ENCODE results near the gene PPIP5K2. TPM values are rescaled to one million over a fixed set of nuclear protein-coding genes. Genes with fewer than 3 reads are reported as not detected.
A peak's percentile ranks its signal among the peaks of the same experiment; 100 is the strongest.

PPIP5K2 gene
- total RNA-seq, 4 donors from 2014 or later, result 19.8 to 42.8 (median 38.2) TPM

- H3K27ac ChIP-seq, result no peak overlapping the region
- TF ChIP-seq POLR2A (IDR thresholded peaks at IDR 0.05) (no peak), EP300 (IDR thresholded peaks at IDR 0.05) (no peak), POLR2AphosphoS5 (IDR thresholded peaks at IDR 0.05) (no peak)
- TF ChIP-seq, protein P1, sequence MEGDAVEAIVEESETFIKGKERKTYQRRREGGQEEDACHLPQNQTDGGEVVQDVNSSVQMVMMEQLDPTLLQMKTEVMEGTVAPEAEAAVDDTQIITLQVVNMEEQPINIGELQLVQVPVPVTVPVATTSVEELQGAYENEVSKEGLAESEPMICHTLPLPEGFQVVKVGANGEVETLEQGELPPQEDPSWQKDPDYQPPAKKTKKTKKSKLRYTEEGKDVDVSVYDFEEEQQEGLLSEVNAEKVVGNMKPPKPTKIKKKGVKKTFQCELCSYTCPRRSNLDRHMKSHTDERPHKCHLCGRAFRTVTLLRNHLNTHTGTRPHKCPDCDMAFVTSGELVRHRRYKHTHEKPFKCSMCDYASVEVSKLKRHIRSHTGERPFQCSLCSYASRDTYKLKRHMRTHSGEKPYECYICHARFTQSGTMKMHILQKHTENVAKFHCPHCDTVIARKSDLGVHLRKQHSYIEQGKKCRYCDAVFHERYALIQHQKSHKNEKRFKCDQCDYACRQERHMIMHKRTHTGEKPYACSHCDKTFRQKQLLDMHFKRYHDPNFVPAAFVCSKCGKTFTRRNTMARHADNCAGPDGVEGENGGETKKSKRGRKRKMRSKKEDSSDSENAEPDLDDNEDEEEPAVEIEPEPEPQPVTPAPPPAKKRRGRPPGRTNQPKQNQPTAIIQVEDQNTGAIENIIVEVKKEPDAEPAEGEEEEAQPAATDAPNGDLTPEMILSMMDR (IDR thresholded peaks at IDR 0.05), result no peak
- H3K4me1 ChIP-seq, result no peaks in the 10 kb centered on the region
- H3K9me3 ChIP-seq, result no peaks in the 10 kb centered on the region
- ATAC-seq, result no peak
- H3K27me3 ChIP-seq, result no peaks in the 10 kb centered on the region
- H3K36me3 ChIP-seq, result no peaks in the 10 kb centered on the region
- no peak overlapping the region for H3K4me3 ChIP-seq
- 83 to 94% methylated on average over 9 to 10 of the region's 28 CpGs for WGBS, 2 donors (ENCODE audit: low coverage in 1 of 2)
These were observed 103.2 kb downstream of the PPIP5K2 start for GRCh38 chr5:103223031-103223955.

GRCh38 chr5:103224118-103224893 lies 104.2 kb downstream of the PPIP5K2 start:
- Histone ChIP-seq H3K9me3 (no peaks in the 10 kb centered on the region), H3K4me1 (no peaks in the 10 kb centered on the region), H3K4me3 (no peak overlapping the region), H3K36me3 (no peaks in the 10 kb centered on the region), H3K27ac (no peak overlapping the region), H3K27me3 (no peaks in the 10 kb centered on the region)
- TF ChIP-seq, protein P1 (IDR thresholded peaks at IDR 0.05), result peak; percentile 31 to 62 (median 50)
- no peak for TF ChIP-seq POLR2A (IDR thresholded peaks at IDR 0.05)
- 90% methylated on average over 2 of the region's 11 CpGs; no CpG with 5 or more reads in 1 of the 2 donors for WGBS, 2 donors (ENCODE audit: low coverage in 1 of 2)
- peak; percentile 51 for ATAC-seq

DNA sequence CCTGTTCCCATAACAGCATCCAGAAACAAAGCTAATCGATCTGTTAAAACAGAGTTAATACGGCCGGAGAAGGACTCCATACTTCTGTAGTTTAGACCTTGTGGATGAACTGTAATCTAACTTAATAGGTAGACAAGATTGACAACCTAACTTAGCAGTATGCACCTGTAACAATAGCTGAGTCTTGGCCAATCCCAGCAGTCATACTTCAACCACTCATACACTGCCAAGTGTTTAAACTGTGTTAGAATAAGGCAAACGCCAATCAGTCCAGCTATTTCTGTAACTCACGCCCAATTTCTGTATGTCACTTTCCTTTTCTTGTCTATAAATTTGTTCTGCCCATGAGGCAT lies 104.8 kb downstream of the PPIP5K2 start:
- Histone ChIP-seq H3K9me3 (no peaks in the 10 kb centered on the region), H3K4me1 (no peaks in the 10 kb centered on the region), H3K27ac (no peak overlapping the region), H3K27me3 (no peaks in the 10 kb centered on the region), H3K36me3 (no peaks in the 10 kb centered on the region), H3K4me3 (no peak overlapping the region)
- TF ChIP-seq POLR2AphosphoS5 (IDR thresholded peaks at IDR 0.05) (no peak), EP300 (IDR thresholded peaks at IDR 0.05) (no peak), POLR2A (IDR thresholded peaks at IDR 0.05) (no peak)
- TF ChIP-seq, protein P1 (IDR thresholded peaks at IDR 0.05), result no peak
- no peak for ATAC-seq
- WGBS, 2 donors (ENCODE audit: low coverage in 1 of 2), result 85 to 90% methylated on average over 2 to 5 of the region's 5 CpGs

- no peaks in the 10 kb centered on the region for H3K27me3 ChIP-seq
- no peaks in the 10 kb centered on the region for H3K4me1 ChIP-seq
- no peak for ATAC-seq
- H3K36me3 ChIP-seq, result no peaks in the 10 kb centered on the region
- no peak overlapping the region for H3K27ac ChIP-seq
- H3K9me3 ChIP-seq, result no peaks in the 10 kb centered on the region
- H3K4me3 ChIP-seq, result no peak overlapping the region
- 88 to 89% methylated on average over 5 of the region's 5 CpGs for WGBS, 2 donors (ENCODE audit: low coverage in 1 of 2)
- TF ChIP-seq EP300 (IDR thresholded peaks at IDR 0.05) (no peak), POLR2A (IDR thresholded peaks at IDR 0.05) (no peak)
- TF ChIP-seq, protein P1 (IDR thresholded peaks at IDR 0.05), result no peak
These were observed 108.0 kb downstream of the PPIP5K2 start for GRCh38 chr5:103228061-103228460.

Data from gastroesophageal sphincter (tissue), 4 donors.